ENCODE results near the gene TTC29.
A peak's percentile ranks its signal among the peaks of the same experiment; 100 is the strongest.

TTC29 gene

GRCh38 chr4:146930673-146931072, 15.0 kb downstream of the TTC29 start:
- DNase-seq (ENCODE audit: low spot score), result no peak

GRCh38 chr4:146927695-146928094, 18.0 kb downstream of the TTC29 start:
- no peak for TF ChIP-seq CTCF (IDR thresholded peaks at IDR 0.05; ENCODE audit: poor library complexity, severe bottlenecking)

More at GRCh38 chr4:146930673-146931072, 15.0 kb downstream of the TTC29 start:
- H3K36me3 ChIP-seq (ENCODE audit: low read depth), result no peaks in the 10 kb centered on the region
- no peak for ATAC-seq (ENCODE audit: low read depth)
- TF ChIP-seq CTCF (IDR thresholded peaks at IDR 0.05; ENCODE audit: poor library complexity, severe bottlenecking), result no peak
- H3K27ac ChIP-seq (ENCODE audit: poor library complexity, severe bottlenecking), result no peak overlapping the region
- no peaks in the 10 kb centered on the region for H3K9me3 ChIP-seq (ENCODE audit: severe bottlenecking)
- H3K27me3 ChIP-seq (ENCODE audit: insufficient read depth, poor library complexity, severe bottlenecking), result peaks cover under 1% of the 10 kb centered on the region
- no peak overlapping the region for H3K4me3 ChIP-seq (ENCODE audit: severe bottlenecking)
- H3K4me1 ChIP-seq (ENCODE audit: insufficient read depth, poor library complexity, severe bottlenecking), result peaks cover 4% of the 10 kb centered on the region

GRCh38 chr4:146916479-146917076, 29.1 kb downstream of the TTC29 start:
- ATAC-seq (ENCODE audit: low read depth), result no peak
- no peak overlapping the region for H3K27ac ChIP-seq (ENCODE audit: poor library complexity, severe bottlenecking)
- no peak overlapping the region for H3K4me3 ChIP-seq (ENCODE audit: severe bottlenecking)
- no peak for DNase-seq (ENCODE audit: low spot score)
- no peaks in the 10 kb centered on the region for H3K4me1 ChIP-seq (ENCODE audit: insufficient read depth, poor library complexity, severe bottlenecking)
- H3K9me3 ChIP-seq (ENCODE audit: severe bottlenecking), result no peaks in the 10 kb centered on the region
- peaks cover 16% of the 10 kb centered on the region for H3K27me3 ChIP-seq (ENCODE audit: insufficient read depth, poor library complexity, severe bottlenecking)
- TF ChIP-seq CTCF (IDR thresholded peaks at IDR 0.05; ENCODE audit: poor library complexity, severe bottlenecking), result peak; percentile 88
- no peaks in the 10 kb centered on the region for H3K36me3 ChIP-seq (ENCODE audit: low read depth)

More at GRCh38 chr4:146927695-146928094, 18.0 kb downstream of the TTC29 start:
- no peak overlapping the region for H3K27ac ChIP-seq (ENCODE audit: poor library complexity, severe bottlenecking)
- H3K27me3 ChIP-seq (ENCODE audit: insufficient read depth, poor library complexity, severe bottlenecking), result peaks cover 6% of the 10 kb centered on the region
- H3K9me3 ChIP-seq (ENCODE audit: severe bottlenecking), result no peaks in the 10 kb centered on the region
- peaks cover 4% of the 10 kb centered on the region for H3K4me1 ChIP-seq (ENCODE audit: insufficient read depth, poor library complexity, severe bottlenecking)
- DNase-seq (ENCODE audit: low spot score), result no peak
- no peak for ATAC-seq (ENCODE audit: low read depth)
- H3K36me3 ChIP-seq (ENCODE audit: low read depth), result no peaks in the 10 kb centered on the region
- H3K4me3 ChIP-seq (ENCODE audit: severe bottlenecking), result no peak overlapping the region

- no peaks in the 10 kb centered on the region for H3K9me3 ChIP-seq (ENCODE audit: severe bottlenecking)
- no peaks in the 10 kb centered on the region for H3K4me1 ChIP-seq (ENCODE audit: insufficient read depth, poor library complexity, severe bottlenecking)
- H3K4me3 ChIP-seq (ENCODE audit: severe bottlenecking), result no peak overlapping the region
- no peak for DNase-seq (ENCODE audit: low spot score)
- no peak for TF ChIP-seq CTCF (IDR thresholded peaks at IDR 0.05; ENCODE audit: poor library complexity, severe bottlenecking)
- no peak overlapping the region for H3K27ac ChIP-seq (ENCODE audit: poor library complexity, severe bottlenecking)
- no peak for ATAC-seq (ENCODE audit: low read depth)
- no peaks in the 10 kb centered on the region for H3K36me3 ChIP-seq (ENCODE audit: low read depth)
- H3K27me3 ChIP-seq (ENCODE audit: insufficient read depth, poor library complexity, severe bottlenecking), result peaks cover 12% of the 10 kb centered on the region
Measured at GRCh38 chr4:146915132-146915531, 30.5 kb downstream of the TTC29 start.

- Histone ChIP-seq H3K27ac (ENCODE audit: poor library complexity, severe bottlenecking) (no peak overlapping the region), H3K4me1 (ENCODE audit: insufficient read depth, poor library complexity, severe bottlenecking) (no peaks in the 10 kb centered on the region), H3K36me3 (ENCODE audit: low read depth) (no peaks in the 10 kb centered on the region), H3K4me3 (ENCODE audit: severe bottlenecking) (no peak overlapping the region), H3K27me3 (ENCODE audit: insufficient read depth, poor library complexity, severe bottlenecking) (peaks cover 3% of the 10 kb centered on the region), H3K9me3 (ENCODE audit: severe bottlenecking) (no peaks in the 10 kb centered on the region)
- no peak for ATAC-seq (ENCODE audit: low read depth)
- no peak for DNase-seq (ENCODE audit: low spot score)
- TF ChIP-seq CTCF (IDR thresholded peaks at IDR 0.05; ENCODE audit: poor library complexity, severe bottlenecking), result no peak
Measured at GRCh38 chr4:146900295-146900694, 45.4 kb downstream of the TTC29 start.

Data from RWPE2 (cell line).